PC-3 (cell line): ENCODE data around the gene CRISPLD2. TPM values are rescaled to one million over a fixed set of nuclear protein-coding genes. Genes with fewer than 3 reads are reported as not detected.

ENCODE experiments used
- ATAC-seq: fragments of 200-7000 bp; cut with Tn5 transposase; 2 replicates; pipeline ENCODE4 v1.9.1; 2020; ENCODE audit warnings: mild to moderate bottlenecking, moderate library complexity
- BruUV-seq: library from RNA; stranded (reverse); fragments of 400-500 nt; replicated peaks from 2 replicates; lab custom pipeline; 2021; lab: Mats Ljungman, UMichigan
- CTCF ChIA-PET: fragments of 300-600 bp; sonication (Branson Sonifier 250); formaldehyde crosslinking; loops from one replicate; lab custom pipeline; 2022; ENCODE audit warnings: antibody characterized with exemption; lab: Charles Lee
- POLR2A ChIA-PET: fragments of 300-600 bp; sonication (Branson Sonifier 250); formaldehyde crosslinking; loops from one replicate; lab custom pipeline; 2022; ENCODE audit warnings: antibody characterized with exemption; ENCODE audit not compliant: unreplicated experiment; lab: Charles Lee
- DNase-seq: peaks from one replicate; pipeline ENCODE4 v3.0.0-alpha.2; 2015
- H2AFZ ChIP-seq: fragments of 300-600 bp; sonication (generic); 2 replicates; pipeline ENCODE4 v1.6.0; 2016; ENCODE audit warnings: antibody characterized with exemption, low read length
- H3F3A ChIP-seq: fragments of 300-600 bp; sonication (generic); one replicate; pipeline ENCODE4 v1.6.0; 2017; ENCODE audit warnings: antibody characterized with exemption, low read length, control low read depth, mild to moderate bottlenecking; ENCODE audit not compliant: unreplicated experiment
- H3K27ac ChIP-seq: fragments of 300-600 bp; sonication (generic); 2 replicates; pipeline ENCODE4 v1.5.1; 2016; ENCODE audit warnings: mild to moderate bottlenecking, low read length
- H3K27me3 ChIP-seq: fragments of 300-600 bp; sonication (generic); 2 replicates; pipeline ENCODE4 v1.6.1; 2016; ENCODE audit warnings: low read length, mixed read lengths
- H3K36me3 ChIP-seq: fragments of 300-600 bp; sonication (generic); 2 replicates; pipeline ENCODE4 v1.6.1; 2016; ENCODE audit warnings: low read depth, mixed run types, low read length, mixed read lengths
- H3K4me1 ChIP-seq: fragments of 300-600 bp; sonication (generic); 2 replicates; pipeline ENCODE4 v1.5.1; 2016; ENCODE audit warnings: low read length; ENCODE audit not compliant: insufficient read depth
- H3K4me2 ChIP-seq: fragments of 300-600 bp; sonication (generic); 2 replicates; pipeline ENCODE4 v1.6.0; 2016; ENCODE audit warnings: low read length
- H3K4me3 ChIP-seq: fragments of 300-600 bp; sonication (generic); 2 replicates; pipeline ENCODE4 v1.5.1; 2016; ENCODE audit warnings: mild to moderate bottlenecking, low read length, mixed read lengths
- H3K79me2 ChIP-seq: fragments of 300-600 bp; sonication (generic); 2 replicates; pipeline ENCODE4 v1.6.1; 2017; ENCODE audit warnings: low read length, mixed read lengths
- H3K9ac ChIP-seq: fragments of 300-600 bp; sonication (generic); 2 replicates; pipeline ENCODE4 v1.6.0; 2016; ENCODE audit warnings: mild to moderate bottlenecking, low read length
- H3K9me2 ChIP-seq: fragments of 300-600 bp; sonication (generic); replicated peaks from 2 replicates; pipeline ENCODE4 v1.6.1; 2016; ENCODE audit warnings: mixed run types, low read length, mixed read lengths
- H3K9me3 ChIP-seq: fragments of 300-600 bp; sonication (generic); 2 replicates; pipeline ENCODE4 v1.6.1; 2016; ENCODE audit warnings: low read length, mixed read lengths
- H4K20me1 ChIP-seq: fragments of 300-600 bp; sonication (generic); 2 replicates; pipeline ENCODE4 v1.6.1; 2016; ENCODE audit warnings: low read length, mixed read lengths
- EZH2 ChIP-seq: fragments of 300-600 bp; sonication (generic); IDR thresholded peaks from one replicate; pipeline ENCODE4 v1.6.1; 2017; ENCODE audit warnings: antibody characterized with exemption, mild to moderate bottlenecking, low read length; ENCODE audit not compliant: unreplicated experiment
- EZH2phosphoT487 ChIP-seq: fragments of 300-600 bp; sonication (generic); IDR thresholded peaks from 2 replicates; pipeline ENCODE4 v1.6.1; 2018; ENCODE audit warnings: mild to moderate bottlenecking, antibody characterized with exemption, low read length, borderline replicate concordance
- intact Hi-C: fragments of 100-400 bp; cut with micrococcal nuclease; formaldehyde crosslinking; loops from 2 replicates; pipeline ENCODE4 v1.9.0; 2023
- total RNA-seq: library from RNA; depleted of rRNA; stranded (reverse); fragments of >200 nt; gene quantifications from 2 replicates; pipeline ENCODE4 v1.2.3, GENCODE V29; 2014
- TF ChIP-seq, protein P1 (sequence below): fragments of 300-600 bp; sonication (generic); conservative IDR thresholded peaks from 2 replicates; pipeline ENCODE4 v1.5.1; 2017; ENCODE audit warnings: antibody characterized with exemption, low read depth, mild to moderate bottlenecking, low read length

CRISPLD2 gene
- total RNA-seq, 1 experiment from 2014 or later, result 2.8 TPM

DNA sequence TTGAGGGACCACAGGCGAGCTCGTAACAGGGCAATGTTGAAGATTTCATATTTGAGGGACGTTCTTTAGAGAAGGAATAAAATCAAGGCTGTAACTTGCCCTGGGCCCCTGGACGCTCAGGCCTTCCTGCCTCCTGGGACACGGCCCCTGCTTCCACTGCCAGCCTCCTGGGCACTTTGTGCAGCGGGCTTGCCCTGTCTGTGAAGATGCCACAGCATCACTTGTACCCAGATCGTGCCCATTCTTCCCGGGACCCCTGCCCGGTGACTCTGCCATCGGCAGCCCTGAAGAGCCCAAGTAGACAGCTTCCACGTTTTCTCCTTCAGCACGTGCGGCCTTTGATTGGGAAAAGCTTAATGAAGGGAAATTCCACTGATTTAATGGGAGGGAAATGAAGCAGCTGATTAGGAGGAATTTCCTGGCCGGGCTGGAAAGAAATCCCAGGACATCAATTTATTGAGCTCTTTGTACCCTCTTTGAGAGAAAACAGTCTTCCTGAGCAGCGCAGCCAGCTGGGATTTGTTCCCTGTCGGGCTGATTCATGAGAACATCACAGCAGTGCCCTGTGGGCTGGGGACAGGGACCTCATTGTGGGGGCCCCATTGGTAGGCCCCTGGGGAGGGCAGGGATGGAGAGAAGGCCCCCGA lies 71.5 kb downstream of the CRISPLD2 start:
- no peaks in the 10 kb centered on the region for H3K9me3 ChIP-seq
- H3K9ac ChIP-seq, result no peak overlapping the region
- POLR2A ChIA-PET, result no interaction called here
- no peak overlapping the region for H3K27ac ChIP-seq
- H3K79me2 ChIP-seq, result no peaks in the 10 kb centered on the region
- TF ChIP-seq, protein P1, sequence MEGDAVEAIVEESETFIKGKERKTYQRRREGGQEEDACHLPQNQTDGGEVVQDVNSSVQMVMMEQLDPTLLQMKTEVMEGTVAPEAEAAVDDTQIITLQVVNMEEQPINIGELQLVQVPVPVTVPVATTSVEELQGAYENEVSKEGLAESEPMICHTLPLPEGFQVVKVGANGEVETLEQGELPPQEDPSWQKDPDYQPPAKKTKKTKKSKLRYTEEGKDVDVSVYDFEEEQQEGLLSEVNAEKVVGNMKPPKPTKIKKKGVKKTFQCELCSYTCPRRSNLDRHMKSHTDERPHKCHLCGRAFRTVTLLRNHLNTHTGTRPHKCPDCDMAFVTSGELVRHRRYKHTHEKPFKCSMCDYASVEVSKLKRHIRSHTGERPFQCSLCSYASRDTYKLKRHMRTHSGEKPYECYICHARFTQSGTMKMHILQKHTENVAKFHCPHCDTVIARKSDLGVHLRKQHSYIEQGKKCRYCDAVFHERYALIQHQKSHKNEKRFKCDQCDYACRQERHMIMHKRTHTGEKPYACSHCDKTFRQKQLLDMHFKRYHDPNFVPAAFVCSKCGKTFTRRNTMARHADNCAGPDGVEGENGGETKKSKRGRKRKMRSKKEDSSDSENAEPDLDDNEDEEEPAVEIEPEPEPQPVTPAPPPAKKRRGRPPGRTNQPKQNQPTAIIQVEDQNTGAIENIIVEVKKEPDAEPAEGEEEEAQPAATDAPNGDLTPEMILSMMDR, result no peak
- no peak overlapping the region for H2AFZ ChIP-seq
- no peaks in the 10 kb centered on the region for H3F3A ChIP-seq
- DNase-seq (no peak), ATAC-seq (no peak)
- no peaks in the 10 kb centered on the region for H3K27me3 ChIP-seq
- no peaks in the 10 kb centered on the region for H3K36me3 ChIP-seq
- no peaks in the 10 kb centered on the region for H3K9me2 ChIP-seq
- peaks cover 9% of the 10 kb centered on the region; the same call in 1 of the 2 replicates for H3K4me1 ChIP-seq
- intact Hi-C loops, result no loop called here
- no TSS peak for BruUV-seq
- no peak overlapping the region for H3K4me2 ChIP-seq
- H3K4me3 ChIP-seq, result no peak overlapping the region
- CTCF ChIA-PET, result no interaction called here
- no peaks in the 10 kb centered on the region for H4K20me1 ChIP-seq

DNA sequence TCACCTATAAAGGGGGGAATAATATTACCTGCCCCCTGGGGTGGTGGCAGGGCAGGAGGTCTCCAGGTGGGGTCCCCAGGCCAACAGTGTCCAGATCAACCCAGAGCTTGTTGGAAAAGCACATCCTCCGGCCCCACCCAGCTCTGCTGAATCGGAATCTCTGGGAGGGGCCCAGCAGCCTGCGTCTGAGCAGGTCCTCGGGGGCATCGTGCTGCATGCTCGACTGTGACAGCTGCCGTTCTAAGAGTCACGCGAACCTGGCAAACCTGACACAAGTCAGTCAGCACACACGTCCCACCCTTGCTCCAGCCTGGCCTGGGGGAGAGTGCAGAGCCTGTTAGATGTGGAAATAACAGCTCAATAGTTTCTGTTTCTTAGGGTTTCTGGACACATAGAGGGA lies 72.3 kb downstream of the CRISPLD2 start:
- Histone ChIP-seq H3K79me2 (no peaks in the 10 kb centered on the region), H3K27ac (no peak overlapping the region), H3K4me3 (no peak overlapping the region), H3K4me1 (peaks cover 9% of the 10 kb centered on the region; the same call in 1 of the 2 replicates), H3K4me2 (no peak overlapping the region), H3K9me2 (no peaks in the 10 kb centered on the region), H3K36me3 (no peaks in the 10 kb centered on the region), H2AFZ (no peak overlapping the region), H3F3A (no peaks in the 10 kb centered on the region), H3K9me3 (no peaks in the 10 kb centered on the region), H3K9ac (no peak overlapping the region), H4K20me1 (no peaks in the 10 kb centered on the region), H3K27me3 (no peaks in the 10 kb centered on the region)
- no peak for TF ChIP-seq EZH2
- TF ChIP-seq, protein P1, result no peak
- TF ChIP-seq EZH2phosphoT487, result no peak
- CTCF ChIA-PET, result no interaction called here
- no peak for DNase-seq
- no TSS peak for BruUV-seq
- POLR2A ChIA-PET, result no interaction called here
- ATAC-seq, result no peak
- intact Hi-C loops, result no loop called here

DNA sequence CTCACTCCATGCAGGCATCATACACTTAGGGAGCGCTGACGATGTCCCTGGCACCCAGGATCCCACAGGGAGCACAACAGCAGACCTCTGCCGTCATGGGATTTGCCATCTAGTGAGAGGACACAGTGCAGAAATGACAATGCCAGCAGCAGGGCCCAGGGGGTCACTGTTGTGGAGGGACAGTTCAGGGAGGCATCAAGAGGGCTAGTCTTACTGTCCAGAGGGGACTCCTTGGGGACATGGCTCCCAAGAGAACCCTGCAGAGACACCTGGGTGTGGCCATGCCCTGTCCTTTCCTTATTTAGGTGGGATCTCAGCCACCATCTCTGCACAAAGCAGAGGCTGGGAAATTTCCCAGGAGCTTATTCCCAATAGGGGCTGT lies 73.7 kb downstream of the CRISPLD2 start:
- POLR2A ChIA-PET, result no interaction called here
- H3K4me3 ChIP-seq, result no peak overlapping the region
- no peak overlapping the region for H3K4me2 ChIP-seq
- no peaks in the 10 kb centered on the region for H3K27me3 ChIP-seq
- H2AFZ ChIP-seq, result no peak overlapping the region
- no peaks in the 10 kb centered on the region for H4K20me1 ChIP-seq
- no peaks in the 10 kb centered on the region for H3K36me3 ChIP-seq
- no peaks in the 10 kb centered on the region for H3F3A ChIP-seq
- TF ChIP-seq EZH2phosphoT487 (no peak), EZH2 (no peak)
- TF ChIP-seq, protein P1, result no peak
- no peaks in the 10 kb centered on the region for H3K9me2 ChIP-seq
- no peak overlapping the region for H3K27ac ChIP-seq
- DNase-seq, result no peak
- H3K9ac ChIP-seq, result no peak overlapping the region
- no TSS peak for BruUV-seq
- peaks cover 13% of the 10 kb centered on the region; the same call in 1 of the 2 replicates for H3K4me1 ChIP-seq
- no peaks in the 10 kb centered on the region for H3K79me2 ChIP-seq
- intact Hi-C loops, result no loop called here
- no peaks in the 10 kb centered on the region for H3K9me3 ChIP-seq
- CTCF ChIA-PET, result no interaction called here
- no peak for ATAC-seq
